ENCODE data around the gene BTBD2.

The BTBD2 gene

GRCh38 chr19:1944088-1944915 lies 71.2 kb downstream of the BTBD2 start:
- no peaks in the 10 kb centered on the region for H3K9me3 ChIP-seq (ENCODE audit: insufficient read depth, low read depth, low read length)
- H2AFZ ChIP-seq (ENCODE audit: low read length) = no peak overlapping the region
- peak overlapping the region; percentile 94 for H3K4me2 ChIP-seq (ENCODE audit: low read depth, low read length, poor library complexity, severe bottlenecking)
- H3K4me3 ChIP-seq (ENCODE audit: low read length, poor library complexity, severe bottlenecking) = peak overlapping the region; percentile 80
- H3K36me3 ChIP-seq (ENCODE audit: insufficient read depth, low read length) = no peaks in the 10 kb centered on the region
- peaks cover 86% of the 10 kb centered on the region for H3K79me2 ChIP-seq (ENCODE audit: insufficient read depth, low read length)
- TF ChIP-seq EZH2phosphoT487 (IDR thresholded peaks at IDR 0.05; ENCODE audit: borderline replicate concordance) = no peak
- TF ChIP-seq CTCF (conservative IDR thresholded peaks at IDR 0.05; ENCODE audit: low read length) = no peak
- H3F3A ChIP-seq (ENCODE audit: low read depth) = no peaks in the 10 kb centered on the region; the same call in 1 of the 2 replicates
- no peaks in the 10 kb centered on the region for H3K27me3 ChIP-seq (ENCODE audit: insufficient read depth, low read length, poor library complexity, severe bottlenecking)
- no peaks in the 10 kb centered on the region for H3K9me2 ChIP-seq (replicated peaks; ENCODE audit: low read depth, low read length)
- H4K20me1 ChIP-seq (ENCODE audit: insufficient read depth, low read length, poor library complexity, severe bottlenecking) = peaks cover 68% of the 10 kb centered on the region
- peak overlapping the region; percentile 79 for H3K9ac ChIP-seq (ENCODE audit: low read depth, low read length, poor library complexity, severe bottlenecking)
- peaks cover 24% of the 10 kb centered on the region for H3K4me1 ChIP-seq (ENCODE audit: insufficient read depth, low read length, poor library complexity, severe bottlenecking)

- no peaks in the 10 kb centered on the region for H3K9me2 ChIP-seq (replicated peaks; ENCODE audit: low read depth, low read length)
- peaks cover 62% of the 10 kb centered on the region for H4K20me1 ChIP-seq (ENCODE audit: insufficient read depth, low read length, poor library complexity, severe bottlenecking)
- peak overlapping the region; percentile 79 for H3K9ac ChIP-seq (ENCODE audit: low read depth, low read length, poor library complexity, severe bottlenecking)
- H3F3A ChIP-seq (ENCODE audit: low read depth) = no peaks in the 10 kb centered on the region; the same call in 1 of the 2 replicates
- H3K4me3 ChIP-seq (ENCODE audit: low read length, poor library complexity, severe bottlenecking) = peak overlapping the region; percentile 80
- H3K36me3 ChIP-seq (ENCODE audit: insufficient read depth, low read length) = no peaks in the 10 kb centered on the region
- TF ChIP-seq EZH2phosphoT487 (IDR thresholded peaks at IDR 0.05; ENCODE audit: borderline replicate concordance) (no peak), CTCF (conservative IDR thresholded peaks at IDR 0.05; ENCODE audit: low read length) (no peak)
- H2AFZ ChIP-seq (ENCODE audit: low read length) = no peak overlapping the region
- H3K4me1 ChIP-seq (ENCODE audit: insufficient read depth, low read length, poor library complexity, severe bottlenecking) = peaks cover 24% of the 10 kb centered on the region
- peak overlapping the region; percentile 94 for H3K4me2 ChIP-seq (ENCODE audit: low read depth, low read length, poor library complexity, severe bottlenecking)
- no peaks in the 10 kb centered on the region for H3K27me3 ChIP-seq (ENCODE audit: insufficient read depth, low read length, poor library complexity, severe bottlenecking)
- H3K79me2 ChIP-seq (ENCODE audit: insufficient read depth, low read length) = peaks cover 80% of the 10 kb centered on the region
- H3K9me3 ChIP-seq (ENCODE audit: insufficient read depth, low read depth, low read length) = no peaks in the 10 kb centered on the region
Measured at GRCh38 chr19:1943661-1944087, 71.8 kb downstream of the BTBD2 start.

GRCh38 chr19:1942934-1943555 lies 72.5 kb downstream of the BTBD2 start:
- H3F3A ChIP-seq (ENCODE audit: low read depth) = no peaks in the 10 kb centered on the region; the same call in 1 of the 2 replicates
- peaks cover 73% of the 10 kb centered on the region for H3K79me2 ChIP-seq (ENCODE audit: insufficient read depth, low read length)
- TF ChIP-seq CTCF (conservative IDR thresholded peaks at IDR 0.05; ENCODE audit: low read length) (no peak), EZH2phosphoT487 (IDR thresholded peaks at IDR 0.05; ENCODE audit: borderline replicate concordance) (no peak)
- H3K9me3 ChIP-seq (ENCODE audit: insufficient read depth, low read depth, low read length) = no peaks in the 10 kb centered on the region
- peaks cover 57% of the 10 kb centered on the region for H4K20me1 ChIP-seq (ENCODE audit: insufficient read depth, low read length, poor library complexity, severe bottlenecking)
- no peaks in the 10 kb centered on the region for H3K36me3 ChIP-seq (ENCODE audit: insufficient read depth, low read length)
- H3K9ac ChIP-seq (ENCODE audit: low read depth, low read length, poor library complexity, severe bottlenecking) = peak overlapping the region; percentile 79
- no peak overlapping the region for H2AFZ ChIP-seq (ENCODE audit: low read length)
- H3K4me3 ChIP-seq (ENCODE audit: low read length, poor library complexity, severe bottlenecking) = peak overlapping the region; percentile 80
- no peaks in the 10 kb centered on the region for H3K9me2 ChIP-seq (replicated peaks; ENCODE audit: low read depth, low read length)
- no peaks in the 10 kb centered on the region for H3K27me3 ChIP-seq (ENCODE audit: insufficient read depth, low read length, poor library complexity, severe bottlenecking)
- peaks cover 24% of the 10 kb centered on the region for H3K4me1 ChIP-seq (ENCODE audit: insufficient read depth, low read length, poor library complexity, severe bottlenecking)
- peak overlapping the region; percentile 94 for H3K4me2 ChIP-seq (ENCODE audit: low read depth, low read length, poor library complexity, severe bottlenecking)

All from Loucy (cell line).